PFSK-1 (cell line): Measurements from ENCODE around the gene ZNF474.

Source experiments
- TAF1 ChIP-seq: IDR thresholded peaks from 2 replicates; pipeline ENCODE4 v1.6.1; 2012; ENCODE audit warnings: low read length, control low read depth, borderline replicate concordance; ENCODE audit not compliant: insufficient read depth
- TF ChIP-seq, protein P1 (sequence below), 2 experiments: IDR thresholded peaks; 2 replicates each; pipeline versions ENCODE4 v1.6.1 to v1.8.0; 2011 to 2012; ENCODE audit warnings: low read depth in 2 of 2, low read length in 2 of 2, control low read depth in 1 of 2, inconsistent platforms in 1 of 2, mild to moderate bottlenecking in 1 of 2, moderate library complexity in 1 of 2; ENCODE audit not compliant: insufficient read depth in 1 of 2

GRCh38 chr5:122201365-122201764 is 72.0 kb downstream of the ZNF474 start:
- TF ChIP-seq, protein P1, sequence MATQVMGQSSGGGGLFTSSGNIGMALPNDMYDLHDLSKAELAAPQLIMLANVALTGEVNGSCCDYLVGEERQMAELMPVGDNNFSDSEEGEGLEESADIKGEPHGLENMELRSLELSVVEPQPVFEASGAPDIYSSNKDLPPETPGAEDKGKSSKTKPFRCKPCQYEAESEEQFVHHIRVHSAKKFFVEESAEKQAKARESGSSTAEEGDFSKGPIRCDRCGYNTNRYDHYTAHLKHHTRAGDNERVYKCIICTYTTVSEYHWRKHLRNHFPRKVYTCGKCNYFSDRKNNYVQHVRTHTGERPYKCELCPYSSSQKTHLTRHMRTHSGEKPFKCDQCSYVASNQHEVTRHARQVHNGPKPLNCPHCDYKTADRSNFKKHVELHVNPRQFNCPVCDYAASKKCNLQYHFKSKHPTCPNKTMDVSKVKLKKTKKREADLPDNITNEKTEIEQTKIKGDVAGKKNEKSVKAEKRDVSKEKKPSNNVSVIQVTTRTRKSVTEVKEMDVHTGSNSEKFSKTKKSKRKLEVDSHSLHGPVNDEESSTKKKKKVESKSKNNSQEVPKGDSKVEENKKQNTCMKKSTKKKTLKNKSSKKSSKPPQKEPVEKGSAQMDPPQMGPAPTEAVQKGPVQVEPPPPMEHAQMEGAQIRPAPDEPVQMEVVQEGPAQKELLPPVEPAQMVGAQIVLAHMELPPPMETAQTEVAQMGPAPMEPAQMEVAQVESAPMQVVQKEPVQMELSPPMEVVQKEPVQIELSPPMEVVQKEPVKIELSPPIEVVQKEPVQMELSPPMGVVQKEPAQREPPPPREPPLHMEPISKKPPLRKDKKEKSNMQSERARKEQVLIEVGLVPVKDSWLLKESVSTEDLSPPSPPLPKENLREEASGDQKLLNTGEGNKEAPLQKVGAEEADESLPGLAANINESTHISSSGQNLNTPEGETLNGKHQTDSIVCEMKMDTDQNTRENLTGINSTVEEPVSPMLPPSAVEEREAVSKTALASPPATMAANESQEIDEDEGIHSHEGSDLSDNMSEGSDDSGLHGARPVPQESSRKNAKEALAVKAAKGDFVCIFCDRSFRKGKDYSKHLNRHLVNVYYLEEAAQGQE (IDR thresholded peaks at IDR 0.05; ENCODE audit: insufficient read depth in 1 of 2, low read depth in 2 of 2, low read length in 2 of 2) = no peak
- no peak for TF ChIP-seq TAF1
